ENCODE results near the gene DCTN3. TPM values are rescaled to one million over a fixed set of nuclear protein-coding genes. Genes with fewer than 3 reads are reported as not detected.

DCTN3 gene
- total RNA-seq, 1 donor from 2014 or later, result 105 TPM

DNA sequence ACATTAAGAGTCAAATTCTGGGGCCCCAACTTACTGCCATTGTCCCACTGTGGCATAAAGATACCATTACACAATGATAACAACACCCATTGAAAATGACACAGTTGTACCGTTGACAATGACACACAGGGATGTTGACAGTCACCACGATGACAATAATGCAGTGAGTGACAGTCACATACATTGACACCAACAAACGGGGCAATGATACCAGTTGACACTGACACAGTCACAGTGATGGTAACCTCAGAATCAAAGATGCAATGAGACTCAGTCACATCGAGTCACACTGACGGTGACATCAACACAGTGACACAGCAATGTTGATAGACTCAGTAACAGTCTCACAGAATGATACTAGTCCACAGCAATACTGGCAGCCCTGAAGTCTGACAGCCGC, 47.7 kb downstream of the DCTN3 start:
- Mint-ChIP-seq H3K27ac (ENCODE audit: unreplicated experiment) (no peak overlapping the region), H3K27me3 (ENCODE audit: unreplicated experiment) (peaks cover 41% of the 10 kb centered on the region), H3K9me3 (ENCODE audit: unreplicated experiment) (no peaks in the 10 kb centered on the region), H3K4me3 (ENCODE audit: unreplicated experiment) (no peak overlapping the region), H3K4me1 (ENCODE audit: unreplicated experiment) (peaks cover 7% of the 10 kb centered on the region), H3K36me3 (ENCODE audit: unreplicated experiment) (no peaks in the 10 kb centered on the region)
- DNase-seq (ENCODE audit: extremely low spot score, unreplicated experiment), result no peak
- TF ChIP-seq CTCF (IDR thresholded peaks at IDR 0.05), result no peak

- DNase-seq (ENCODE audit: extremely low spot score, unreplicated experiment), result no peak
- TF ChIP-seq CTCF (IDR thresholded peaks at IDR 0.05), result no peak
- Mint-ChIP-seq H3K36me3 (ENCODE audit: unreplicated experiment) (no peaks in the 10 kb centered on the region), H3K27ac (ENCODE audit: unreplicated experiment) (no peak overlapping the region), H3K9me3 (ENCODE audit: unreplicated experiment) (no peaks in the 10 kb centered on the region), H3K4me1 (ENCODE audit: unreplicated experiment) (peaks cover 1% of the 10 kb centered on the region), H3K4me3 (ENCODE audit: unreplicated experiment) (no peak overlapping the region), H3K27me3 (ENCODE audit: unreplicated experiment) (peaks cover 40% of the 10 kb centered on the region)
Measured at GRCh38 chr9:34572092-34572491, 48.2 kb downstream of the DCTN3 start.

DNA sequence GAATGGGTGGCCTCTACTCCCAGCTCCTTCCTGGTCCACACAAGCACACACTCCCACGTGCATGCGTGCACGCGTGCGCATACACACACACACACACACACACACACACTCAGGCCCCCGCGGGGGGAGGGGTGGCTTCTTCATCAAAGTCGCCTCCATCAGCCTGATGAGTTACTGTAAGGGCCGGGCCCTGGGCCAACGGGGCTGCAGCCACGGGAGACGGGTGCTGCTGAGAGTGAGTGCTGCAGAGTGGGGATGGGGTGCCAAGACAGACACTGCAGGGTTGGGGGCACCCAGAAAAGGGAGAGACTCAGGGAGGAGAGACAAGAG, 48.8 kb downstream of the DCTN3 start:
- no peak for DNase-seq (ENCODE audit: extremely low spot score, unreplicated experiment)
- no peaks in the 10 kb centered on the region for H3K9me3 Mint-ChIP-seq (ENCODE audit: unreplicated experiment)
- TF ChIP-seq CTCF (IDR thresholded peaks at IDR 0.05), result no peak
- H3K27me3 Mint-ChIP-seq (ENCODE audit: unreplicated experiment), result peaks cover 41% of the 10 kb centered on the region
- no peak overlapping the region for H3K4me3 Mint-ChIP-seq (ENCODE audit: unreplicated experiment)
- no peaks in the 10 kb centered on the region for H3K36me3 Mint-ChIP-seq (ENCODE audit: unreplicated experiment)
- H3K27ac Mint-ChIP-seq (ENCODE audit: unreplicated experiment), result no peak overlapping the region
- H3K4me1 Mint-ChIP-seq (ENCODE audit: unreplicated experiment), result no peaks in the 10 kb centered on the region

GRCh38 chr9:34570809-34571480, 49.4 kb downstream of the DCTN3 start:
- TF ChIP-seq CTCF (IDR thresholded peaks at IDR 0.05), result no peak
- no peak overlapping the region for H3K27ac Mint-ChIP-seq (ENCODE audit: unreplicated experiment)
- no peak for DNase-seq (ENCODE audit: extremely low spot score, unreplicated experiment)
- H3K9me3 Mint-ChIP-seq (ENCODE audit: unreplicated experiment), result no peaks in the 10 kb centered on the region
- no peaks in the 10 kb centered on the region for H3K4me1 Mint-ChIP-seq (ENCODE audit: unreplicated experiment)
- no peak overlapping the region for H3K4me3 Mint-ChIP-seq (ENCODE audit: unreplicated experiment)
- H3K36me3 Mint-ChIP-seq (ENCODE audit: unreplicated experiment), result no peaks in the 10 kb centered on the region
- peaks cover 36% of the 10 kb centered on the region for H3K27me3 Mint-ChIP-seq (ENCODE audit: unreplicated experiment)

GRCh38 chr9:34570376-34570775, 49.9 kb downstream of the DCTN3 start:
- no peak for DNase-seq (ENCODE audit: extremely low spot score, unreplicated experiment)
- H3K27me3 Mint-ChIP-seq (ENCODE audit: unreplicated experiment), result peaks cover 32% of the 10 kb centered on the region
- H3K4me3 Mint-ChIP-seq (ENCODE audit: unreplicated experiment), result no peak overlapping the region
- TF ChIP-seq CTCF (IDR thresholded peaks at IDR 0.05), result no peak
- H3K9me3 Mint-ChIP-seq (ENCODE audit: unreplicated experiment), result no peaks in the 10 kb centered on the region
- H3K4me1 Mint-ChIP-seq (ENCODE audit: unreplicated experiment), result no peaks in the 10 kb centered on the region
- no peak overlapping the region for H3K27ac Mint-ChIP-seq (ENCODE audit: unreplicated experiment)
- H3K36me3 Mint-ChIP-seq (ENCODE audit: unreplicated experiment), result no peaks in the 10 kb centered on the region
